ENCODE measurements around the gene CARNS1. TPM values are rescaled to one million over a fixed set of nuclear protein-coding genes. Genes with fewer than 3 reads are reported as not detected.

Gene CARNS1
- total and polyA plus RNA-seq, 9 of the 15 experiments (the other 6 are each of a cell fraction or from before 2014, with no cell fraction given) = 0.01 to 0.18 (median 0.06) TPM; not detected in 3

DNA sequence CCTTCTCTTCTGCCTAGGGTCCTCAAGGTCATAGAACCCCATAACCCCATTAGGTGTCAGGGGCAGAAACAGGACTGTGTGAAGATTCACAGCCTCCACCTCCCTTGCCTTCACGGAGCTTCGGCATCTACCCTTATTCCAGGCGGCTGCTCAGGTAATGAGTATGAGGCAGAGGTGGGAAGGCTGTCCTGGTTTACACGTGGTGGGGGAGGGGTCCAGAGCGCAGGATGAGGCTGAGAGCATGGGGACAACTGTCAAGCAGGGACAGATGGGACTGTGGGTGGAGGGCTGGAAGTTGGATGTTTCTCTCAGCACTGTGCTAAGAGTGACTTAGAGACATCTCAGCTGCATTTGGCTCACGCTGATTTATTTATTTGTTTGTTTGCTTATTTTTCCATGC, 28.0 kb upstream of the CARNS1 start:
- no peak overlapping the region for H2AFZ ChIP-seq (ENCODE audit: low read depth, low read length)
- no peak for TF ChIP-seq HIVEP1 (CRISPR knock-in tag; IDR thresholded peaks at IDR 0.05)
- no peak for TF ChIP-seq ZSCAN32 (CRISPR knock-in tag; IDR thresholded peaks at IDR 0.05)
- TF ChIP-seq NR2F6 (CRISPR knock-in tag; IDR thresholded peaks at IDR 0.05) = no peak
- TF ChIP-seq MCM7 (IDR thresholded peaks at IDR 0.05) = no peak
- no peak for TF ChIP-seq POLR2H (tag; IDR thresholded peaks at IDR 0.05; ENCODE audit: low read depth)
- TF ChIP-seq, protein P1, sequence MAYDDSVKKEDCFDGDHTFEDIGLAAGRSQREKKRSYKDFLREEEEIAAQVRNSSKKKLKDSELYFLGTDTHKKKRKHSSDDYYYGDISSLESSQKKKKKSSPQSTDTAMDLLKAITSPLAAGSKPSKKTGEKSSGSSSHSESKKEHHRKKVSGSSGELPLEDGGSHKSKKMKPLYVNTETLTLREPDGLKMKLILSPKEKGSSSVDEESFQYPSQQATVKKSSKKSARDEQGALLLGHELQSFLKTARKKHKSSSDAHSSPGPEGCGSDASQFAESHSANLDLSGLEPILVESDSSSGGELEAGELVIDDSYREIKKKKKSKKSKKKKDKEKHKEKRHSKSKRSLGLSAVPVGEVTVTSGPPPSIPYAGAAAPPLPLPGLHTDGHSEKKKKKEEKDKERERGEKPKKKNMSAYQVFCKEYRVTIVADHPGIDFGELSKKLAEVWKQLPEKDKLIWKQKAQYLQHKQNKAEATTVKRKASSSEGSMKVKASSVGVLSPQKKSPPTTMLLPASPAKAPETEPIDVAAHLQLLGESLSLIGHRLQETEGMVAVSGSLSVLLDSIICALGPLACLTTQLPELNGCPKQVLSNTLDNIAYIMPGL (CRISPR knock-in tag; IDR thresholded peaks at IDR 0.05) = no peak
- no peak for TF ChIP-seq NCOA4 (IDR thresholded peaks at IDR 0.05; ENCODE audit: partially characterized antibody)
- no peak for TF ChIP-seq SOX6 (IDR thresholded peaks at IDR 0.05)
- TF ChIP-seq MCM3 (IDR thresholded peaks at IDR 0.05) = no peak
- TF ChIP-seq PHTF2 (CRISPR knock-in tag; IDR thresholded peaks at IDR 0.05) = no peak
- TF ChIP-seq TFAM (CRISPR knock-in tag; conservative IDR thresholded peaks at IDR 0.05) = no peak
- no peak for FAIRE-seq
- WGBS (ENCODE audit: insufficient coverage, low coverage, missing lambda C conversion rate) = 52% methylated on average over 6 of the region's 6 CpGs
- no peak overlapping the region for H3K4me3 ChIP-seq
- no peak overlapping the region for H3K27ac ChIP-seq (ENCODE audit: extremely low read depth, low read depth, low read length)
- in situ Hi-C loops (cut with MboI) (no loop called here), intact Hi-C loops (cut with micrococcal nuclease) (no loop called here)
- peaks cover 22% of the 10 kb centered on the region for H3K79me2 ChIP-seq (ENCODE audit: control insufficient read depth, insufficient read depth, low read length)
- H3K36me3 ChIP-seq (ENCODE audit: control insufficient read depth, insufficient read depth, low read length) = no peaks in the 10 kb centered on the region; the same call in 2 of the 3 replicates
- H3K9me1 ChIP-seq (ENCODE audit: control insufficient read depth, insufficient read depth, low read length) = peaks cover 1% of the 10 kb centered on the region
- H3K9ac ChIP-seq (ENCODE audit: insufficient read depth in 1 of 2, low read depth in 2 of 2, low read length in 2 of 2) = peak overlapping the region in 1 of 2 experiments; percentile 73; a peak in 1 of 4 replicates
- CTCF ChIA-PET (ENCODE audit: low intra/inter-chr PET ratio) = no interaction called here
- no TSS peak for BruUV-seq (replicated peaks)
- no peaks in the 10 kb centered on the region; the same call in 1 of the 2 replicates for H4K20me1 ChIP-seq (replicated peaks; ENCODE audit: control insufficient read depth, insufficient read depth, low read length)
- DNase-seq (ENCODE audit: extremely low read depth in 1 of 4, low spot score in 3 of 4) = no peak
- H3K4me1 ChIP-seq (replicated peaks in 1 of 2; ENCODE audit: control insufficient read depth in 2 of 2, insufficient read depth in 2 of 2, low read length in 2 of 2) = peaks cover 9 to 45% of the 10 kb centered on the region in 2 experiments; a peak in 4 of 5 replicates
- H3K4me2 ChIP-seq (ENCODE audit: insufficient read depth, low read length) = no peak overlapping the region
- no peaks in the 10 kb centered on the region for H3K27me3 ChIP-seq (ENCODE audit: control insufficient read depth in 2 of 2, insufficient read depth in 2 of 2, low read length in 2 of 2)
- POLR2A ChIA-PET = interaction anchor here (0.7 to 2.1 kb wide), 5 partner anchors 10 to 823 kb away, joined by 3 to 9 read pairs (median 4); partner anchors contain the start of gene PPP1CA
- H3K9me3 ChIP-seq (replicated peaks; ENCODE audit: control insufficient read depth, insufficient read depth, low read depth, low read length) = no peaks in the 10 kb centered on the region
- ATAC-seq = no peak

All from K562 (cell line).